HepG2 (cell line): ENCODE measurements around the gene KCNK10. TPM values are rescaled to one million over a fixed set of nuclear protein-coding genes. Genes with fewer than 3 reads are reported as not detected.

Experiments used
- ATAC-seq: fragments of 200-7000 bp; cut with Tn5 transposase; 3 replicates; pipeline ENCODE4 v1.9.1; 2020; ENCODE audit warnings: mild to moderate bottlenecking, moderate library complexity
- BruUV-seq: library from RNA; stranded (reverse); fragments of 400-500 nt; replicated peaks from 2 replicates; lab custom pipeline; 2021; lab: Mats Ljungman, UMichigan
- CTCF ChIA-PET: fragments of 300-600 bp; formaldehyde crosslinking; extraction: SDS; loops from one replicate; lab custom pipeline; 2021; ENCODE audit warnings: low total read pairs, inconsistent platforms, low intra/inter-chr PET ratio; lab: Yijun Ruan, JAX
- POLR2A ChIA-PET: fragments of 350-600 bp; sonication (Branson Sonifier 250); formaldehyde crosslinking; loops from one replicate; lab custom pipeline; 2020; ENCODE audit warnings: antibody characterized with exemption, inconsistent platforms; lab: Yijun Ruan, JAX
- DNase-seq: peaks from one replicate; pipeline ENCODE4 v3.0.0-alpha.2; 2015; ENCODE audit warnings: low spot score
- FAIRE-seq: peaks from 3 replicates; lab custom pipeline; 2011; peaks lifted over from hg19 to GRCh38; lab: Jason Lieb, UNC
- H2AFZ ChIP-seq: one replicate; pipeline ENCODE4 v1.6.1; 2011; ENCODE audit warnings: low read length, inconsistent platforms
- H3K27ac ChIP-seq: fragments of 300-600 bp; 3 replicates; pipeline ENCODE4 v1.8.0; 2011; ENCODE audit warnings: mixed run types, mild to moderate bottlenecking, mixed read lengths, low read length, inconsistent platforms; ENCODE audit not compliant: insufficient read depth; ENCODE audit errors: extremely low read length
- H3K27me3 ChIP-seq, 2 experiments: fragments of 200-600 bp in 1 of 2; 2 replicates in 1 of 2; 3 replicates in 1 of 2; pipeline versions ENCODE4 v1.6.0 to v1.8.0; 2011; ENCODE audit warnings: low read length in 2 of 2, mild to moderate bottlenecking in 2 of 2, moderate library complexity in 2 of 2, inconsistent platforms in 1 of 2; ENCODE audit not compliant: insufficient read depth in 2 of 2, control insufficient read depth in 1 of 2
- H3K36me3 ChIP-seq, 2 experiments: fragments of 200-600 bp in 1 of 2; replicated peaks in 1 of 2; 2 replicates in 1 of 2; 3 replicates in 1 of 2; pipeline versions ENCODE4 v1.5.1 to v1.8.0; 2011; ENCODE audit warnings: low read length in 2 of 2, inconsistent platforms in 1 of 2; ENCODE audit not compliant: insufficient read depth in 2 of 2, control insufficient read depth in 1 of 2
- H3K4me1 ChIP-seq: 2 replicates; pipeline ENCODE4 v1.5.1; 2012; ENCODE audit warnings: low read length, inconsistent platforms; ENCODE audit not compliant: insufficient read depth
- H3K4me2 ChIP-seq: 2 replicates; pipeline ENCODE4 v1.6.0; 2011; ENCODE audit warnings: low read depth, low read length, inconsistent platforms
- H3K4me3 ChIP-seq, 3 experiments: fragments of 200-600 bp in 1 of 3; sonication (generic), shearing (Covaris generic) in 1 of 3; replicated peaks in 1 of 3; 2 replicates each; pipeline ENCODE4 v1.5.1; 2011 to 2016; ENCODE audit warnings: low read length in 3 of 3, inconsistent platforms in 2 of 3, low read depth in 2 of 3, mild to moderate bottlenecking in 2 of 3, control low read depth in 1 of 3, mixed read lengths in 1 of 3; ENCODE audit not compliant: insufficient read depth in 1 of 3
- H3K79me2 ChIP-seq: one replicate; pipeline ENCODE4 v1.6.1; 2011; ENCODE audit warnings: low read length, inconsistent platforms; ENCODE audit not compliant: insufficient read depth
- H3K9ac ChIP-seq: 2 replicates; pipeline ENCODE4 v1.6.0; 2011; ENCODE audit warnings: mild to moderate bottlenecking, low read depth, low read length, inconsistent platforms; ENCODE audit not compliant: insufficient read depth
- H3K9me3 ChIP-seq: 2 replicates; pipeline ENCODE4 v1.5.1; 2012; ENCODE audit warnings: mild to moderate bottlenecking, low read length
- H4K20me1 ChIP-seq: 2 replicates; pipeline ENCODE4 v1.6.0; 2011; ENCODE audit warnings: inconsistent platforms, mild to moderate bottlenecking, low read length, moderate library complexity; ENCODE audit not compliant: insufficient read depth
- ATF7 ChIP-seq, 2 experiments: fragments of 450-650 bp in 1 of 2; sonication (generic) in 1 of 2; formaldehyde crosslinking in 1 of 2; IDR thresholded peaks; 2 replicates each; pipeline versions ENCODE4 v1.4.0 to v1.6.1; 2016 to 2020; ENCODE audit warnings: antibody characterized with exemption in 1 of 2, mild to moderate bottlenecking in 1 of 2, missing genetic modification reagents in 1 of 2
- DBP ChIP-seq: sonication (generic); formaldehyde crosslinking; IDR thresholded peaks from 2 replicates; pipeline ENCODE4 v1.4.0; 2020; ENCODE audit warnings: missing genetic modification reagents; ENCODE audit errors: not compliant biosample characterization
- HHEX ChIP-seq: IDR thresholded peaks from 2 replicates; pipeline ENCODE4 v1.6.1; 2016; ENCODE audit warnings: control low read depth
- HIVEP1 ChIP-seq: sonication (generic); formaldehyde crosslinking; IDR thresholded peaks from 2 replicates; pipeline ENCODE4 v1.4.0; 2020; ENCODE audit warnings: mild to moderate bottlenecking, missing genetic modification reagents
- NCOR1 ChIP-seq: fragments of 200-600 bp; sonication (generic); IDR thresholded peaks from 2 replicates; pipeline ENCODE4 v1.7.0; 2017; ENCODE audit warnings: antibody characterized with exemption, low read length, borderline replicate concordance
- NONO ChIP-seq, 2 experiments: fragments of 450-650 bp in 1 of 2; sonication (generic) in 1 of 2; formaldehyde crosslinking in 1 of 2; IDR thresholded peaks in 1 of 2; conservative IDR thresholded peaks in 1 of 2; 2 replicates each; pipeline versions ENCODE4 v1.6.1 to v1.8.0; 2017 to 2022; ENCODE audit warnings: mild to moderate bottlenecking in 1 of 2, missing genetic modification reagents in 1 of 2, moderate library complexity in 1 of 2
- ZFP90 ChIP-seq: sonication (generic); formaldehyde crosslinking; IDR thresholded peaks from 2 replicates; pipeline ENCODE4 v1.8.0; 2022; ENCODE audit warnings: missing genetic modification reagents, mild to moderate bottlenecking, inconsistent platforms, borderline replicate concordance
- ZNF30 ChIP-seq: sonication (generic); formaldehyde crosslinking; IDR thresholded peaks from 2 replicates; pipeline ENCODE4 v1.5.0; 2020; ENCODE audit warnings: mild to moderate bottlenecking, missing genetic modification reagents
- WGBS: methylation state at CpG from one replicate; pipeline ENCODE4 v1.1.6; 2017; ENCODE audit warnings: low lambda C conversion rate; 5-methylcytosine and 5-hydroxymethylcytosine counted together
- in situ Hi-C: cut with HindIII; loops from 2 replicates; pipeline ENCODE4 v1.10.0; 2017; ENCODE audit warnings: low pct_unique_long_range_greater_than_20kb; ENCODE audit not compliant: extremely low pct_ligation_motif_present
- intact Hi-C: fragments of 100-400 bp; cut with micrococcal nuclease; formaldehyde crosslinking; loops from one replicate; pipeline ENCODE4 v1.10.0; 2022; ENCODE audit not compliant: unreplicated experiment
- polyA plus RNA-seq, 8 experiments: library from polyadenylated mRNA; depleted of rRNA in 3 of 8; stranded (reverse) in 7 of 8; unstranded in 1 of 8; fragments of >200 nt; fragmentation: Illumina TruSeq in 4 of 8; extraction: Trizol in 4 of 8; gene quantifications; 2 replicates each; pipeline versions ENCODE4 v1.2.1 to v1.2.3, GENCODE V29; 2011 to 2016; ENCODE audit warnings: low read depth in 4 of 8, missing spikeins in 1 of 8, mixed read lengths in 1 of 8; ENCODE audit not compliant: insufficient read depth in 1 of 8
- total RNA-seq, 5 experiments: library from RNA; depleted of rRNA; stranded (reverse); fragments of >200 nt; fragmentation: Illumina TruSeq; extraction: Trizol; gene quantifications; 2 replicates each; pipeline ENCODE4 v1.2.3, GENCODE V29; 2016; ENCODE audit warnings: low read depth in 1 of 5
- TF ChIP-seq, protein P1 (sequence below): sonication (generic); formaldehyde crosslinking; IDR thresholded peaks from 2 replicates; pipeline ENCODE4 v1.4.0; 2020; ENCODE audit warnings: missing genetic modification reagents

Gene KCNK10
- total and polyA plus RNA-seq, 2 of the 13 experiments (the other 11 are each of a cell fraction or from before 2014, with no cell fraction given), result not detected

DNA sequence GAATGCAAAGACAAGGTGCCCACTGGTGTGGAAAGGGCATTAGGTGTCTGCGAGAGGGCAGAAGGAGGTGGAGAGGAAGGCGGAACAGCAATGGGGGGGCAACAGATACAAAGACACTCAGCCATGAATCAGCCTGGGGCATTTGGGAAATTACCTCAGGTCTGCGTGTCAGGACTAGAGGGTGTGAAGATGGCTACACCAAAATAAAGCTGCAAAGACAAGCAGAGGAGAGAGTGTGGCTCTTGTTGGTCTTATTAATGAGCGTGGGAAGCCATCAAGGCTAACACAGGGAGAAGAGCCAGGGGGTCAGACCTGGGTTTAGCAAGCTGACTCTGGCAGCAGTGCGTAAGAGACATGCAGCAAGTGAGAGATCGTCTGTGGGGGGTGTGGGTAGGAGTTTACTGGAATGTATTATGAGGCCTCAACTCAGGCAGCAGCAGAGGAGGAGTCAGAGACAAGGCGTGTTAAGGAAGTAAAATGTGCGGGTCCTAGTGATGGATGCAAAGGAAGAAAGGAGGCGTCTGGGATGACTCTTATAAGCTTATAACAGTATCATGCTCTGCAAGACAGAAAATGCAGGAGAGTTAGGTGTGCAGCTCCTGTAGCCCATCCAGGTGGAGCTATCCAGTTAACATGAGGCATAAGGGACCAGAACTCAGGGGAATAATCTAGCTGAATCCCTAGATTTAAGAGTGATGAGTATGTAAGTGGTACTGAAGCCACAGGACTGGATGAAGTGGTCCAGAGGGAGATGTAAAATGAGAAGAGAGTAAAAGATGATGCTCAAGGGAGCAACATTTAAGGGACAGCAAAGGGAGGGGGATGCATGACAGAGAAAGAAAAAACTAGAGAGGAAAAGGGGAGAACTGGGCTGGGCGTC is 50.4 kb downstream of the KCNK10 start (continued):
- TF ChIP-seq, protein P1, sequence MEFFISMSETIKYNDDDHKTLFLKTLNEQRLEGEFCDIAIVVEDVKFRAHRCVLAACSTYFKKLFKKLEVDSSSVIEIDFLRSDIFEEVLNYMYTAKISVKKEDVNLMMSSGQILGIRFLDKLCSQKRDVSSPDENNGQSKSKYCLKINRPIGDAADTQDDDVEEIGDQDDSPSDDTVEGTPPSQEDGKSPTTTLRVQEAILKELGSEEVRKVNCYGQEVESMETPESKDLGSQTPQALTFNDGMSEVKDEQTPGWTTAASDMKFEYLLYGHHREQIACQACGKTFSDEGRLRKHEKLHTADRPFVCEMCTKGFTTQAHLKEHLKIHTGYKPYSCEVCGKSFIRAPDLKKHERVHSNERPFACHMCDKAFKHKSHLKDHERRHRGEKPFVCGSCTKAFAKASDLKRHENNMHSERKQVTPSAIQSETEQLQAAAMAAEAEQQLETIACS (CRISPR knock-in tag), result no peak

DNA sequence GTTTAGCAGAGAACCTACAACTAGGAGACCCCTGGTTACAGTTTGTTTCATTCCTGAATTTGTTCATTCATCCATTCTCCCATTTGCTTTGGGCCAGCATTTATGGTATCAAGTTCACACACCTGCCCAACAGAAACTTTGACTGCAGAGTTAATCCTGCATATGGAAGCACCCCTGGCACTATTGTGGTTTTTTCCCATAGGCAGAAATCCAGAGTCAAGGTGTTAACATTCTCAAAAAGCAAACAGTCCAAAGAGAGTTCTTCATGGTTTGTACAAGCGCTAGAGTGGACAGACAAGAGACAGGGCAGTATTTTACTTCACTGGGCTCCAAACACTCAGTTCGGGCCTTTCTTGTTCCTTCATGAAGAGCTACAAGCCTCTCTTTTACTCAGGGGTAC is 51.9 kb downstream of the KCNK10 start:
- Histone ChIP-seq H3K9ac (no peak overlapping the region), H3K9me3 (no peaks in the 10 kb centered on the region), H3K79me2 (no peaks in the 10 kb centered on the region), H4K20me1 (no peaks in the 10 kb centered on the region), H3K4me1 (peaks cover 13% of the 10 kb centered on the region), H3K4me3 (no peak overlapping the region), H2AFZ (no peak overlapping the region), H3K27me3 (peaks cover 1 to 12% of the 10 kb centered on the region in 2 experiments; a peak in 2 of 5 replicates), H3K4me2 (no peak overlapping the region), H3K27ac (no peak overlapping the region), H3K36me3 (no peaks in the 10 kb centered on the region)
- TF ChIP-seq ZNF30 (CRISPR knock-in tag), result no peak
- no peak for TF ChIP-seq DBP (CRISPR knock-in tag)
- TF ChIP-seq HHEX (CRISPR knock-in tag), result no peak
- TF ChIP-seq NCOR1, result no peak
- TF ChIP-seq ZFP90, result no peak
- no peak for TF ChIP-seq ATF7 (IDR thresholded peaks at IDR 0.05)
- no peak for TF ChIP-seq ATF7 (CRISPR knock-in tag; IDR thresholded peaks at IDR 0.05)
- TF ChIP-seq HIVEP1 (CRISPR knock-in tag), result no peak
- no peak for TF ChIP-seq NONO (IDR thresholded peaks at IDR 0.05)
- TF ChIP-seq NONO (CRISPR knock-in tag; conservative IDR thresholded peaks at IDR 0.05), result no peak
- ChIA-PET CTCF (no interaction called here), POLR2A (no interaction called here)
- BruUV-seq, result no TSS peak
- intact Hi-C loops (no loop called here), in situ Hi-C loops (no loop called here)
- 6% methylated on average over 2 of the region's 2 CpGs for WGBS
- DNase-seq, result no peak
- FAIRE-seq, result no peak
- no peak for ATAC-seq
